Astrocyte (in vitro differentiated cells and primary cell): ENCODE measurements around the gene SLC25A48.

Experiments used
- EZH2 ChIP-seq: IDR thresholded peaks from 2 replicates; pipeline ENCODE4 v1.6.1; 2012; ENCODE audit warnings: mild to moderate bottlenecking, low read length, inconsistent platforms; ENCODE audit not compliant: insufficient read depth
- TF ChIP-seq, protein P1 (sequence below): IDR thresholded peaks from 2 replicates; pipeline ENCODE4 v1.5.1; 2011; ENCODE audit warnings: low read depth, mild to moderate bottlenecking, inconsistent platforms, low read length, moderate library complexity; ENCODE audit not compliant: insufficient read depth

DNA sequence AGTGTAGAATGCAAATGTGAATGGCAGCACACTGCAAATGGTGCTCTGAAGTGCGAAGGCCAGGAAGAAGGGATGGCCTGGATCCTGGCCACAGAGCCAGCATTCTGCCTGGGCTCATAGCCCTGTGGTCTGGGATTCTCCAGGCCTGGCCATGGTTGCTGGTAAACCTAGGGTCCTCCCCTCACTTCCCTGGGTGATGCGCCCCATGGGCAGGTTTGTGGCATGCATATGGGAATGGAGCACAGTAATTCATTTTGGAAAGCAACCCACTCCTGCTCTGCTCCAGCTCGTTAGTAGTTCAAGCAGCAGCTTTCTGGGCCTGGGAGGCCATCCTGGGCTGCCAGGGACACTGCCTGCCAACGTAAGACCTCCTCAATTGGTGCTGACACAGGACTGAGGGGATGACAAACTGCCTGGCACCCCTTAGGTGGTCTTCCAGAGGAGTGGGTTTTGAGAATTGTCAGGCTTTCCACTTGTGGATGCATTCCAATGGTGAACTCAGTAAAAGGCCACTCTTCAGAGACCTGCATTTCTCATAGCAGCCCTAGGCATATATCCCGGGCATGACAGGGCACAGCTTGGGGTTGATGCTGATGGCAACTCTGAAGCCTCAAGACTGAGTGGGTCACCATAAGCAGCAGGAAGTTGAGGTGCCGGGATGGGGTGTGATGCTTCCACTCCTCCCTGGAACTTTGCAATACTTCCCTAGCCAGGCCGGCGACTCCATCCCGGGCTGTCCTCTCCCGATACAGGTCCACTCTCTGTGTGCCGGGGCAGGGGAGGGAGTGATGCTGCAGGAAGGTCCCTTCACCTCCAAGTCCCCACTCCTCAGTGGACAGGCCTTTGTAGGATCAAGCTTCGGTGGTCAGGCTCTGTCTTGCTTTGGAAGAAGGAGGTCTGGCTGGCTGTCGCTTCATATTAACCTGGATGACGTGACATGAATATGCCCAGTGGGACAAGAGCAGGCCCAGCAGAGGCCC, 1.2 kb upstream of the SLC25A48 start:
- TF ChIP-seq, protein P1, sequence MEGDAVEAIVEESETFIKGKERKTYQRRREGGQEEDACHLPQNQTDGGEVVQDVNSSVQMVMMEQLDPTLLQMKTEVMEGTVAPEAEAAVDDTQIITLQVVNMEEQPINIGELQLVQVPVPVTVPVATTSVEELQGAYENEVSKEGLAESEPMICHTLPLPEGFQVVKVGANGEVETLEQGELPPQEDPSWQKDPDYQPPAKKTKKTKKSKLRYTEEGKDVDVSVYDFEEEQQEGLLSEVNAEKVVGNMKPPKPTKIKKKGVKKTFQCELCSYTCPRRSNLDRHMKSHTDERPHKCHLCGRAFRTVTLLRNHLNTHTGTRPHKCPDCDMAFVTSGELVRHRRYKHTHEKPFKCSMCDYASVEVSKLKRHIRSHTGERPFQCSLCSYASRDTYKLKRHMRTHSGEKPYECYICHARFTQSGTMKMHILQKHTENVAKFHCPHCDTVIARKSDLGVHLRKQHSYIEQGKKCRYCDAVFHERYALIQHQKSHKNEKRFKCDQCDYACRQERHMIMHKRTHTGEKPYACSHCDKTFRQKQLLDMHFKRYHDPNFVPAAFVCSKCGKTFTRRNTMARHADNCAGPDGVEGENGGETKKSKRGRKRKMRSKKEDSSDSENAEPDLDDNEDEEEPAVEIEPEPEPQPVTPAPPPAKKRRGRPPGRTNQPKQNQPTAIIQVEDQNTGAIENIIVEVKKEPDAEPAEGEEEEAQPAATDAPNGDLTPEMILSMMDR: no peak
- no peak for TF ChIP-seq EZH2
